Right hindlimb (tissue), 1 donor: ENCODE results near the gene SYT17.
"Not testable (repeated sequence)": the region's sequence is repeated elsewhere in the genome, so short reads cannot be mapped to it uniquely, and the experiment has no call there.

ENCODE experiments used
- DNase-seq: peaks from one replicate; pipeline ENCODE4 v3.0.0-alpha.2; 2018

SYT17 gene

DNA sequence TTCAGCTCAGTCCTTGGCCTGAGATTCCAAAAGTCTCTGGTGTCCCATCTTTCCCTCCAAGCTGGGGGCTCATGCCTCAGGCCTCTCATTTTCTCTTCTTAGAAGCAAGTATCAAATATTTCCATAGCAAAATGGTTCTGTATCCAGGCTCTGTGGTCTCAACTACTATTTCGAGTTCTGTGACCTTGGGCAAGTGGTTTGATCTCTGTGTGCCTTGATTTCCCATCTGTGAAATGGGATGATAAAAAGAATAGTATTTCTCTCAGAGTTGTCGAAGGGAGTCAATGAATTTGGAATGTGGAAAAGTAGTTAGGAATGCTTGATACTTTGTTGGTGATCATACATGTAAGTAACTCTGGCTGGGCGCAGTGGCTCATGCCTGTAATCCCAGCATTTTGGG lies 6.4 kb downstream of the SYT17 start:
- no peak for DNase-seq

DNA sequence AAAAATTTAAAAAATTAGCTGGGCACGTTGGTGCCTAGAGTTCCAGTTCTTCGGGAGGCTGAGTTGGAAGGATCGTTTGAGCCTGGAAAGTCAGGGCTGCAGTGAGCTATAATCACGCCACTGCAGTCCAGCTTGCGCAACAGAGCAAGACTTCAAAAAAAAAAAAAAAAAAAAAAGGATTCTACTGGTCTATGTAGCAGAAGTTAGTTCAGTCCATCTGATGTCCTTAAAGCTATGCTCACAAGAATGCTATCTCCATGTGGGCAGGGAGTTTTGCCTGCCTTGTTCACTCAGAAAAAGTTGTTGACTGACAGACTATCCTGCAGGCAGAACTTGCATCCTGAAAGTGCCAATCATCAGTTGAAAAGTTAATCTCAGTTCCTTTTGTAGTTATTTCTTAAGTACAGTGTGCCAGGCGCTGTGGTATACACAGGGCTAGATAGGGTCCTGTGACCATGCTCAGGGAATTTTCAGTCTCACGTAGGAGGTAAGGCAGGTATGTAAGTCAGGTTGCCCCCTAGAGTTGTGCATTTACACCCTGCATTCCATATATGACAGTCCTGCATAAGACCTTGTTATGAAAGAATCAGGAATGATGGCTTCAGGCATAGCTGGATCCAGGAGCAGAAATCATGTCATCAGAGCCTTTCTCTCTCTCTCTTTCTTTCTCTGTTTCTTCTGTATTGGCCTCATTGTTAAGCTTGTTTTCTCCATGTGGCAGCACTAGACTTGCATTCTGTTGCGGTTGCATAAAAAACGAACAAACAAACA lies 7.6 kb downstream of the SYT17 start:
- no peak for DNase-seq

DNA sequence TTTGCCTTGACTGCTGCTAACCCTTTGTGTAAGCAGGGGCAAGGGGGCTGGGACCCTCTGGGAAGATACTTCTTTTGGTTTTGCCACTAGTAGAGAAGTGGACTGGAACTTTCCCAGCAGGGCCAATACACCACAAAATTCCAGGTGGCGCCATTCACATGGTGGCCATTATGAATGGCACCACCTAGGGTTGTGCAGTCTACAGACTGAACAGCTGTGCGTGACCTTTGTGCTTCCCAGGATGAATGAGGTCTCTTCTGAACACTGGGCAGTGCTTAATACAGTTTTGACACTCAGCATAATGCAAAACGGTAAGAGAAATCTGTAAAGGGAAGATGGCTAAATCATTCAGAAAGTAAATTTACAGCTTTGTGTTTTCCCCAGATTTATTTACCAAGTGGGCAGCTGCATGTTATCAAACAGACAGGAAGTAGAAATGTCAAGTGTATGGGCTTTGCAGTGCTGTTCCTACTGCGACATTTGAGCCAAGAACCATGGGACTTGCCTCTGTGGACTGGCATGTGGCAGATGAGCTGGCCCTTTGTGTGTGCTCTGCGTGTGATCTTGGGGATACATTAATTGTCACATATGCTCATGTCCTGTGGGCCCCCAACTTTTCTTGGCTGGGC lies 9.2 kb downstream of the SYT17 start:
- DNase-seq = no peak

DNA sequence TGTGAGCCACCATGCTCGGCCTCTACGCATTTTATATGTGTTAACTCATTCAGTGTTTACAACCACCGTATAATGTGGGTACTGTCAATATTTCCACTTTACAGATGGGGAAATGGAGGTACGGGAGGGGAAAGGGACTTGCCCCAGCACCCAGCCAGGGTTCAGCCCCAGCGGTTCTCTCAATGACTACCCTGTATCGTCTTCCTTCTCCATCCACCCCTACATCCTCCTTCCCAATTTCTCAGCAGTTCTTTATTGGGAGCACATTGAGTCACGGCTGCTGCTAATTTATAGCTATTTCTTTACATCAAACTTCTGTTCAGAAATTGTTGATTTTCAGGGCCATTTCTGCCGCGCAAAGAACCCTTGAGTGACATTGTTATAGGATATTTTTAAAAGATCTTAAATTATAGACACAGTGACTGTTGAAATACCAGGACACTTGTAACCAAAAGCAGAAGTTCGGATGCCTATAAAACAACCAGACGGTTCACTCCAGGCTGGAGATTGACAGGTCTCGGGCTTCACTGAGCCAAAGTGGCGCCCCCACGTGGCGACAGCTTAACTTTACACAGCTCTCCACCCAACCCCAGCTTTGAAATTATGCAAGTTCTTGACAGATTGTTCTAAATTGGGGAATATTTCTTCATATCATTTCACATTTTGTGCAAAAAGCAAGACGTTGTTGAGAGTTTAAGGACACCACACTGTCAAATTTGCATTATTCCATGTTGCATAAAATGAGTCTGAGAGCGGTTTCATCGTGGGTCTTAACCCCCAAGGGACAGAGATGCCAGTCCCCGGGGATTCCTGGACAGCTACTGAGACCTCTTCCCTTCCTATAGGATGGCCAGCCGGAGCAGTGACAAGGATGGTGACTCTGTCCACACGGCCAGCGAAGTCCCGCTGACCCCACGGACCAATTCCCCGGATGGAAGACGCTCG lies 11.8 kb downstream of the SYT17 start:
- DNase-seq = peak; percentile 26

DNA sequence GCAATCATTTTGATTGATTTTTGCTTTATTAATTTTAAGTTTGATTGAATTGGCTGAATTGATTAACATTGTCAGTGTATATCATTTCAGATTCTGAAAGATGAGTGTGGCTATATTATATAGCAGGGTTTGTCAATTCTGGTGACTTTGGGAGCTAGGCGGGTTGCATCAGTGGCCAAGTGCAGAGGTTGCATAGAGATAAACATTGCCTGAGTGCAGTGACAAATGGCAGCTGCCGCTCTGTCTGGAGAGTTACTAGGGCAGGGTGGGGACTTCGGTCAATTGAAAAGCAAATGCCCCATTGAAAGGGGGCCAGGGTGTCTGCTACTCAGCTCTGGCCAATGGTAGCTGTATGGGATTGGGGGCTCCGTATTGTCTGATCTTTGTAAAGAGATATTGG lies 12.7 kb downstream of the SYT17 start:
- DNase-seq = no peak

DNA sequence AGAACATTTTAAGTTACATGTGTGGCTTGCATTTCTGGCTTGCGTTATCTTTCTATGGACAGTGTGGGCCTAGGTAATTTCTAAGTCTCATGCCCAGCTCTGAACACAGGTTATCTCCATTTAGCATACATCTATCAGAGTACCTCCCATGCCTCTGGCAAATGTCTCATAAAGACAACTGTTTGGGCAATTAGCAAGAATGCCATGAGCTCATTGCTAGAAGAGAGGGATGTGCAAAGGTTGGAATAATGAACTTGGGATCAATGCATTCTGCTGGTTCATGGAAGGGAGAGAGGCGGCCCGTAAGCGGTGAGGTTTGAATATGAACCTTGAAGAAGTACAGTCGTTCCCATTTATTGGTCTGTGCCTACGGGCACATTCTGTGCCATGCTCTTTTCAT lies 14.4 kb downstream of the SYT17 start:
- DNase-seq = no peak

DNA sequence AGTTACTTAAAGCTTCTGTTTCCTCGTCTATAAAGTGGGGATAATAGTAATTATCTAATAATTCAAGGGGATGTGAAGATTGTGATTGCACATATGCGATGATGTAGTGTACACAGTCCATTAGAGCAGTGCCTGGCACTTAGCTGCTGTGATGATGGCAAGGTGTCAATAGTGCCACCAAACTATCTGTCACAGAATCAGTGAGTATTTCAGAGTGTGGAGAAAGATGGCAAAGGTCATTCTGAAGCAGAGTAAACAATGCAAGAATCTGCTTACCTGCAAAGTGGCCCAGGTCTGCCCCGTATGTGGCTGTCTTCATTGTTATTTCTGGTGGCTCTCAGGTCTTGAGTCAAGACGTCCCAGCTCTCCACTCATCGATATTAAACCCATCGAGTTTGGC lies 15.1 kb downstream of the SYT17 start:
- DNase-seq = no peak

DNA sequence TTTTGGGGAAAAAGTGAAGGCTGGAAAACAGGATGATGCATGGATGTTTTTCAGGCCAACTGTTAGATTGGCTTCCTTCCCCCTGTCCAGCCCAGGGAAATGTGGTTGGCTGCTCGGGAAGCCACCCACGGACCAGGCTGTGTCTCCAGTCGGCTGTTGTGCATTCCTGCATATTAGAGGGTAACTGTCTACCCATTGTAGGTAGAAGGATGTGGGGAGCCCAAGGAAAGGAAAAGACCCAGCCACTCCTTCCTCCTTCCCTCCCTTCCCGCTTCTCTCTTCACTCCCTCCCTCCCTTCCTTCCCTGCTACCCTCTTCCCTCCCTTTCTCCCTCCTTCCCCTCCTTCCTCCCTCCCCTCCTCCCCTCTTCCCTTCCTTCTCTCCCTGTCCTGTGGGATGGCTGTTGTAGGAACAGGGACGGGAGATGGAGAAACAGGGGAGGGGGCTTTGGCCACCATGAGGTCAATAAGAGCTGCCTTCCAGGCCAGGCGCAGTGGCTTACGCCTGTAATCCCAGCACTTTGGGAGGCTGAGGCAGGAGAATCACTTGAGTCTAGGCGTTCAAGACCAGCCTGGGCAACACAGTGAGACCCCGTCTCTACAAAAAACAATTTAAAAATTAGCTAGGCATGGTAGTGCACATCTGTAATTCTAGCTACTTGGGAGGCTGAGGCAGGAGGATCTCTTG lies 16.9 kb downstream of the SYT17 start:
- no peak for DNase-seq

DNA sequence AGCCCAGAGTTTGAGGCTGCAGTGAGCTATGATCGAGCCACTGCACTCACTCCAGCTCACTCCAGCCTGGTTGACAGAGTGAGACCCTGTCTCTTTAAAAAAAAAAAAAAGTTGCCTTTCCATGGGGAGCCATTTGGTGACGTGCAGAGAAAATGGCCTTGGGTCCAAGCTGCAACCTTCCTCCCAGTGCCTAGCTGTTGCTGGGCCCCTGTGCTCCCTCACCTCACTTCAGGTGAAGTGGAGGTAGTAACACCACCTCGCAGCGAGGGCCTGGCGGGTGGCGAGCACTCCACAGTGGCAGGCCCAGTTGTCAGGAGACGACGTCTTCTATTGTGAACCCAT lies 17.4 kb downstream of the SYT17 start:
- no peak for DNase-seq

DNA sequence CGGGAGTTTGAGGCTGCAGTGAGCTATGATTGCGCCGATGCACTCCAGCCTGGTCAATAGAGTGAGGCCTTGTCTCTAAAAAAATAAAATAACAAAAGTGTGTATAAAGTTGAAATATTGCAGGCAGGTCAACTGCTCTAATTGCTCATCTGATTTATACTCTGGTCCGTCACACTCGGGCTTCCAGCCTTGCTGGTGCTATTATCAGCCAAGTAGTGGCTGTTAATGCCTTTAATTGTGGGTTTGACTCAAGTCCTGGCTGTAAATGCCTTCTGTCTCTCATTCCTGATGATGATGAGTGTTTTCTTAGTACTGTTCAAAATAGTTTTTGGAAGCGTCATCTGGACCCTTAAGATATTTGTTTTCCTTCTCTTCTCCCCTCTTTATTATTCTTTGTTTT lies 18.4 kb downstream of the SYT17 start:
- no peak for DNase-seq

DNA sequence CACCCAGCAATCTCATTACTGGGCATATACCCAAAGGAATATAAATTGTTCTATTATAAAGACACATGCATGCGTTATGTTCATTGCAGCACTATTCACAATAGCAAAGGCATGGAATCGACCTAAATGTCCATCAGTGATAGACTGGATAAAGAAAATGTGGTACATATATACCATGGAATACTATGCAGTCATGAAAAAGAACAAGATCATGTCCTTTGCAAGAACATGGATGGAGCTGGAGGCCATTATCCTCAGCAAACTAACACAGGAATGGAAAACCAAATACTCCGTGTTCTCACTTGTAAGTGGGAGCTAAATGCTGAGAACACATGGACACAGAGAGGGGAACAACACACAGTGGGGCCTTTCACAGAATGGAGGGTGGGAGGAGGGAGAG lies 19.9 kb downstream of the SYT17 start:
- not testable (repeated sequence) for DNase-seq

DNA sequence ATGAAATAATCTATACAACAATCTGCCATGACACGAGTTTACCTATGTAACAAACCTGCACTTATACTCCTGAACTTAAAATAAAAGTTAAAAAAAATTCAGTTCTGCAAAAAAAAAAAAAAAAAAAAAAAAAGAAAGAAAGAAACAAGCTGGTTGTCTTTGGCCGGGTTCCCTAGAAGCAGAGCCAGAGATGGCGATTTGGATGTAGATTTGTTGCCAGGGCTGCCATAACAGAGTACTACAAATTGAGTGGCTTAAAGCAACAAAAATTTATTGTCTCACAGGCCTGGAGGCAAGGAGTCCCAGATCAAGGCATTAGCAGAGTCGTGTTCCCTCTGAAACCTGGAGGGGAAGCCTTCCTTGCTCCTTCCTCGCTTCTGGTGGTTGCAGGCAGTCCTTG lies 20.4 kb downstream of the SYT17 start:
- no peak for DNase-seq

DNA sequence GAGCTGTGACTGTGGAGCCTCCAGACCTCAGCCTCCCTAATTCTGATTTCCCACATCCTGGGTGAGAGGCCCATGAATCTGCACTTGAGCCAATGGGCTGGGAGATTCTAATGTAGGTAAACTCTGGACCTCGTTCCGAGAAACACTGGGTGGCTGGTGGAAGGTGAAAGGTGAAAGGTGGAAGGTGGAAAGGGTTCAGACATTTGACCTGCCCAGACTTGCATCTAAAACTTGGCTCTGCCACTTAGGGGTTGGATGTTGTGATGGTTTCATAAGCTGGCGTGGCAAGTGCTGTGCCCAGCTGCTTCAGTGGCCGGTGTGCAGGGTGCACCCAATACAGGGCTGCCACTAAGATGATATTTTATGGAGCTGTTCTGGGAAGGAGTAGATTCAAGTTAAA lies 24.8 kb downstream of the SYT17 start:
- no peak for DNase-seq

DNA sequence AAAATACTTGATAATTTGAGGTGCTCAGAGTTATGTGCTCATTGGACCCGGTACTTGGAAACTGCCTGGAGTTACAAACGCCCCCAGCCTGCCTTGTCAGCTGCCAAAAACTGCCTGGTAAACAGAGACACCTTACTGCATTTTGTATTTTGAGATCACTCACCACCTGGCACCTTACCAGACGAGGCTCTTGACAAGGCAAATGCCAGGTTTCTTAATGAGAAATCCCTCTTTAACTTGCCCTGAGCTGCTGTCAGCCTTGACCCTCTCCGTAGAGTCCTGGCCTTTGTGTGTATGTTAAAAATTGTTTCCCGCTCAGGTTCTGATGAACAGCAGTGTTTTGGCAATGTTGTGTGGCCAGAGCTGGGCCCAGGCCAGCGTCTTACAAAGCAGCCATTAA lies 28.8 kb downstream of the SYT17 start:
- no peak for DNase-seq

DNA sequence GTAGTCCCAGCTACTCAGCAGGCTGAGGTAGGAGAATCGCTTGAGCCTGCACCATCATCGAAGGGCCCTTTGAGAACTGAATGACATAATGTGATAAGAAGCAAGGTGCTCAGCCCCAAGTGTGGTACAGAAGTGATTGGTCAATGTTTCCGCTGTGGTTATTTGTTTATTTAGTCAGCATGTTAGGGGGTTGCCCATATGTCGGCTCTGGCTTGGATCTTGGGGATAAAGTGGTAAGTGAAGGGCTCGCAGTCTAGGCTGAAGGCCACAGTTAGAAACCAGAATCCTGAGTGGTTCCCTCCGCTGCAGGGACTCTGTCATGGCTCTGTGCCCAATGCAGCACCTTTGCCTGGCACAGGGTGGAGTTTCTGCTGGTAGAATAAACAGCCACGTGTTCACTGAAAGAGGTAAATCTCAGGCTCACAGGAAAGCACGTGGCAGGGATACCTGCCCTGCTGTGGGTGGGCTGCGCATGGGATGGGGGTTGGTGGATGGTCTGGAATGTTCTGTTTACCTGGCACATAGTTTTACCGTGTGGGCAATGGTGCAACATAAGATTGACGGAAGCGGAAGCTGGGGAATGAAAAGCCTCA lies 35.4 kb downstream of the SYT17 start:
- no peak for DNase-seq

DNA sequence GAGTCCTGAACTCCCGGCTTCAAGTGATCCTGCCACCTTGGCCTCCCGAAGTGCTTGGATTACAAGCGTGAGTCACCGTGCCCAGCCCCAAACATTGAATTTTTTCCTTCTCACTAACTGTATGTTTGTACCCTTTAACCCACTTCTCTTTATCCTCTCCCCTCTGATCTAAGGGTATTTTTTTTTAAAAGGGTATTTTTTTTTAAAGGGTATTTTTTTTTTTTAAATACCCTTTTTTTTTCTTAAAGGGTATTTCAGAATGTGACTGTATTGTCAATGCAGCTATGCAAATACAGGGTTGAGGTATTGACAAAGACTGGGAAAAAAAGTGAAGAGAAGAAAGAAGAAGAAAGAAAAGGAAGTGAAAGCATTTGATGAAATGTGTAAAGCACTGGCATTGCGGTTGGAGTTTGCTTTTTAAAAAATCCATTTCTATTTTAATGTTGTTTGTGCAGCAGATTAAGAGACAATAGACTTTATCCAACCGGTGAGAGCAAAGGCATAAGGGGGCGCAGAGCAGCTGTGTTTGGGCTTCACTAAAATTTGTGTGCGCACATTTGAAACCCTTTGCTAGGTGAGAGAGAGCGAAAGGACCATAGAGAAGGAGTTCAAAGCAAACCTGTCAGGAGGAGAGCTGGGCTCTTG lies 42.4 kb downstream of the SYT17 start:
- no peak for DNase-seq

DNA sequence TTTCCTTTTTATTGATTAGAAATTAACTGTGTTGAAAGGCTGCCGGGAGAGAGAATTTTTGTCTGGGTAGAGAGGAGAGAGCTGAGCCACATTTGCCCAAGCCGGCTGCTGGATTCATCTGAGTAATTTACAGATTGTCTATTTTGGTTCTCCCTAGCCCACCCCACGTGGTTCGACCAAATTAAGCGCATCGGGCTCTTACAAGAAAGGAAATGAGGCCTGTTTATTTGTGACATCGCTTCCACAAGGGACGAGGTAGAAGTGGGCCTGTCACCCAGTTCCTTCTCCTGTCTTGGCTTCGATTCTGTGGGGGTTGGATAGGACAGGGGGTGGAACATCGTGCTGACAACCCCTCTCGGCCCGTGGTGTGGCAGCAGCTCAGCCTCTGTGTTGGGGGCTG lies 42.9 kb downstream of the SYT17 start:
- no peak for DNase-seq

DNA sequence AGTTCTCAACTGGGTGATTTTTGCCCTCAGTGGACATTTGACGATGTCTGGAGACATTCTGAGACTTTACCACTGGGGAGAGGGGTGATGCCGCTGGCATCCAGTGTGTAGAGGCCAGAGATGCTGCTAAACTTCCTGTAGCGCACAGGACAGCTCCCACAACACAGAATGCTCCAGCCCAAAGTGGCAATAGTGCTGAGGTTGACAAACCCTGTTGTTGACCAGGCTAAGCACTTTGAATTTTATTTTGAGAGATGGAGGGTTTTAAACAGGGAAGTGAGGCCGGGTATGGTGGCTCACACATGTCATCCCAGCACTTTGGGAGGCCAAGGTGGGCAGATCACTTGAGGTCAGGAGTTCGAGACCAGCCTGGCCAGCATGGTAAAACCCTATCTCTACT lies 44.0 kb downstream of the SYT17 start:
- DNase-seq = no peak

DNA sequence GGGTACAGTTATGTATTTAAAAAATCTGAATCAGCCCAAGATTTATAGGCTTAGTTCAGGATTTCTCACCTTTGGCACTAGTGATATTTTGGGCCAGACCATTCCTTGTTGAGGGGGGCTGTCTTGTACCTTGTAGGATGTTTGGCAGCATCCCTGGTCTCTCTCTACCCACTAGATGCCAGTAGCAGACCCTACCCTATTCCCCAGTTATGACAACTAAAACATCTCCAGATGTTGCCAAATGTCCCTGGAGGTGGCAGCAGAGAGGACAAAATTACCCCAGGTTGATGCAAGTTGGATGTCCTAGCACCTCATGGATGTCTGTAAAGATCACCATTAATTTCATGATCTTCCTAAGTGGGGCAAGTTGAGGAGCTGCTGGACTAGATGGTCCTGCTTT lies 45.8 kb downstream of the SYT17 start:
- DNase-seq = no peak

DNA sequence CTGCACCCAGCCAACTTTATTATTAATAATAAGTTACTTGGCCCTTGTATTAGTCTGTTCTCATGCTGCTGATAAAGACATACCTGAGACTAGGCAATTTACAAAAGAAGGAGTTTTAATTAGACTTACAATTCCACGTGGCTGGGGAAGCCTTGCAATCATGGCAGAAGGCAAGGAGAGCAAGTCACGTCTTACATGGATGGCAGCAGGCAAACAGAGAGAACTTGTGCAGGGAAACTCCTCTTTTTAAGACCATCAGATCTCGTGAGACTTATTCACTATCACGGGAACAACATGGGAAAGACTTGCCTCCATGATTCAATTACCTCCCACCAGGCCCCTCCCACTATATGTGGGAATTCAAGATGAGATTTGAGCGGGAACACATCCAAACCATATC lies 47.7 kb downstream of the SYT17 start:
- DNase-seq = no peak

DNA sequence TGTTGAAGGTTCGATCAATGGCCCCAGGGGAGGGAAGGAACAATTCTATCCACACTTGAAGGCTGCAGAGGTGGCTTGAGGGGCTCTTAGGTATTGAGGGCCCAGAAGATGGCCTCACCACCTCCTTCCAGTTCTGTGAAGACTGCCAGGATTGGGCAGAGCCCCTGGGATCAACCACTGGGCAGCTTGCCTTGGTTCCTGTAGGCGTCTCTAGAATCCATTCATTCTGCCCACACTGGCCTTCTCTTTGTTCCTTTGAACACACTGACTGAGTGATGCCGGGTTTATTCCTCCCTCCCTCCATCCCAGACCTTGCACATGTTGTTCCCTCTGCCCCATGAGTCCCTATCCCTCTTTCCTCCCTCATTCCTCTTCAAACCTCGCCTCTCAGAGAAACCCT lies 50.5 kb downstream of the SYT17 start:
- DNase-seq = no peak

DNA sequence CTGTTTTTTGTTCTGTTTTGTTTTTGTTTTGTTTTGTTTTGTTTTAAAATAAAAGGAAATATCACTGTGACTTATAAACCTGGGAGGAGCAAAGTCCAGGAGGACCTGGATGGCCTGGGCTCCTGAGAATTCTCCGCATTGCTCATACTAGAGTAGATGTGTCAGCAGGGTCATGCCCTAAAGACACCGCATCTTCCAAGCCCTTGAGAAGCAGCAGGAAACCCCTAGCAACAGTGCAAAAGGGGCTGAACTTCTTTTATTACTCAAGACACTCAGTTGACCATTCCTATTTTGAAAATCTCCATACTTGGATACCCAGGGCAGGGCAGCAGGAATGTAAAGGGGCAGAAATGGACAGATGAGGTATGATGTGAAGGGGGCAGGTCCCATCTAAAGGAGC lies 51.8 kb downstream of the SYT17 start:
- no peak for DNase-seq
